Limb (tissue), 2 donors: Measurements from ENCODE around the gene GBP7.

Experiments
- DNase-seq, 2 donors: peaks; one replicate each; pipeline ENCODE4 v3.0.0-alpha.2; 2016; ENCODE audit errors: extremely low spot score in 2 of 2

GBP7 gene

GRCh38 chr1:89125240-89125912 lies 50.4 kb downstream of the GBP7 start:
- DNase-seq = no peak

- DNase-seq = no peak
Observed at GRCh38 chr1:89121641-89122040, 54.2 kb downstream of the GBP7 start.

- DNase-seq = no peak
Observed at GRCh38 chr1:89114662-89115061, 61.1 kb downstream of the GBP7 start.

- no peak for DNase-seq
Observed at GRCh38 chr1:89112871-89113613, 62.8 kb downstream of the GBP7 start.

- DNase-seq = no peak
Observed at GRCh38 chr1:89104687-89105086, 71.1 kb downstream of the GBP7 start.

GRCh38 chr1:89104147-89104546 lies 71.7 kb downstream of the GBP7 start:
- DNase-seq = no peak

- DNase-seq = no peak
Observed at GRCh38 chr1:89102021-89102420, 73.8 kb downstream of the GBP7 start.

- no peak for DNase-seq
Observed at GRCh38 chr1:89100412-89100811, 75.4 kb downstream of the GBP7 start.

GRCh38 chr1:89098857-89099256 lies 76.9 kb downstream of the GBP7 start:
- no peak for DNase-seq

- no peak for DNase-seq
Observed at GRCh38 chr1:89095737-89096136, 80.1 kb downstream of the GBP7 start.

GRCh38 chr1:89089962-89090361 lies 85.8 kb downstream of the GBP7 start:
- no peak for DNase-seq

GRCh38 chr1:89088572-89088971 lies 87.2 kb downstream of the GBP7 start:
- peak in 1 of 2 donors; percentile 32 for DNase-seq

- no peak for DNase-seq
Observed at GRCh38 chr1:89087241-89087640, 88.6 kb downstream of the GBP7 start.

- no peak for DNase-seq
Observed at GRCh38 chr1:89085781-89086180, 90.0 kb downstream of the GBP7 start.
